Muscle of back (tissue), 11 donors: Measurements from ENCODE around the gene GALR1. TPM values are rescaled to one million over a fixed set of nuclear protein-coding genes. Genes with fewer than 3 reads are reported as not detected.
"Not testable (repeated sequence)": the region's sequence is repeated elsewhere in the genome, so short reads cannot be mapped to it uniquely, and the experiment has no call there.

Experiments
- DNase-seq, 3 donors: peaks; one replicate each; pipeline versions ENCODE4 v3.0.0 to v3.0.0-alpha.2; 2013
- polyA plus RNA-seq, 10 donors: library from polyadenylated mRNA; unstranded; fragments of 120-200 nt; gene quantifications; one replicate each; pipeline ENCODE4 v1.2.1, GENCODE V29; 2013; ENCODE audit not compliant: insufficient read length in 10 of 10

The GALR1 gene
- polyA plus RNA-seq, 10 donors: 0.03 to 0.13 (median 0.05) TPM

DNA sequence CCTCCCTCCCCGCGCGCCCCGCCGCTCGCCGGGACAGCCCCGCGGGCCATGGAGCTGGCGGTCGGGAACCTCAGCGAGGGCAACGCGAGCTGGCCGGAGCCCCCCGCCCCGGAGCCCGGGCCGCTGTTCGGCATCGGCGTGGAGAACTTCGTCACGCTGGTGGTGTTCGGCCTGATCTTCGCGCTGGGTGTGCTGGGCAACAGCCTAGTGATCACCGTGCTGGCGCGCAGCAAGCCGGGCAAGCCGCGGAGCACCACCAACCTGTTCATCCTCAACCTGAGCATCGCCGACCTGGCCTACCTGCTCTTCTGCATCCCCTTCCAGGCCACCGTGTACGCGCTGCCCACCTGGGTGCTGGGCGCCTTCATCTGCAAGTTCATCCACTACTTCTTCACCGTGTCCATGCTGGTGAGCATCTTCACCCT lies 865 bp downstream of the GALR1 start:
- peak in 1 of 3 donors; percentile 18 for DNase-seq

DNA sequence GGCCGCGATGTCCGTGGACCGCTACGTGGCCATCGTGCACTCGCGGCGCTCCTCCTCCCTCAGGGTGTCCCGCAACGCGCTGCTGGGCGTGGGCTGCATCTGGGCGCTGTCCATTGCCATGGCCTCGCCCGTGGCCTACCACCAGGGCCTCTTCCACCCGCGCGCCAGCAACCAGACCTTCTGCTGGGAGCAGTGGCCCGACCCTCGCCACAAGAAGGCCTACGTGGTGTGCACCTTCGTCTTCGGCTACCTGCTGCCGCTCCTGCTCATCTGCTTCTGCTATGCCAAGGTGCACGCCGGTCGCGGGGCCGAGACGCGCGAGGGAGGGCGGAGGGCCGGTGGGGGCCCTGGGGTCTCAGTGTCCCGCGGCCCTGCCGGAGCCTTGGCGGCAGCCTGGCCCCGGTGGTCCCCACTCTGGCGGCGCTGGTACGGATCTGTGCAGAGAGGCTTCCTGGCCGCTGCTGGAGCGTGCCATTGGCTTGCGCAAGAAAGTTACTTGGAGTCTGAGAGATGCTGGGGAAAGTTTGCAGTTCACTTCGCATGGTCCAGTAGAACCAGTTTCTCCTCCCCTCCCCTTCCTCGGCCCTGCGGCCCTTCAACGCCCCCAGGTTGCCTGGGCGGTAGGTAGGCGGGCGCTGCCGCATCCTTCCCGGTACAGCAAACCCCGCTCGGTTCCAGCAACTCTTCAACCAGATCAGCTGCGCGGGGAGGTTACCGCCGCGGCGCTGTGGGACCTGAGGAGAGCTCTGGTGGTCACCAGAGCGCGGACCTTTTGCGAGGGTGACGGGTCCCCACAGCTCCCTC lies 1.5 kb downstream of the GALR1 start:
- DNase-seq: peak in 1 of 3 donors; percentile 26

- no peak for DNase-seq
Measured at GRCh38 chr18:77251730-77252050, 2.0 kb downstream of the GALR1 start.

- DNase-seq: no peak
Measured at GRCh38 chr18:77254711-77255405, 5.2 kb downstream of the GALR1 start.

DNA sequence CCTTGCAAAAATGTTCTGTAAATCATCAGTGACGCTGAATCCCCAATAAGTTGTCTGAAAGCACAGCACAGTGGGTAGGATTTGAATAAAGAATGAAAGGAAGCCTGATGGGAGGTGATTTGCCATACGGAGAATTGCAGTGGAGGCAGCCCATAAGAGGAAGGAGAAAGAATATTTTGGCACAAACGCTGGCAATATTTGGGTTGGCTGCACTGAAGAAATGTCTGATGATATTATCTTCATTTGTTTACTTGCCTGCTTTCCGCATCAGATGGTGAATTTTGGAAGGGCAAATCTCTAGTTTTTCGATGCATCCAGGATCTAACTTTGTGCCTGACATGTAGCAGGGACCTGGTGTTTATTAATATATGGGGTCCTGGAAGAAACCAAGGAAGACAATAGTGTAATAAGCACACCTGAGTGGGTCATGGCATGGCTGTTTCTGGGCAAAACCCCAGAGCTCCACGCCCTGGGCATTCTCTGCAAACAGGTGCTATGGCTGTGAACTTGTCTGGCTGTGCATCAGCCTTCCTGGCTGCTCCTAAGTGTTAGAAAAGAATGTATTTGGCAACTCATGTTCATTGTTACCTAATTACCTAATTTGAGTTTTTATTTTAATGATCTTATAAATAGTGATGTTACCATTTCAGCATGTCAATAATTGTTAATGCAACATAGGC lies 5.9 kb downstream of the GALR1 start:
- no peak for DNase-seq

DNA sequence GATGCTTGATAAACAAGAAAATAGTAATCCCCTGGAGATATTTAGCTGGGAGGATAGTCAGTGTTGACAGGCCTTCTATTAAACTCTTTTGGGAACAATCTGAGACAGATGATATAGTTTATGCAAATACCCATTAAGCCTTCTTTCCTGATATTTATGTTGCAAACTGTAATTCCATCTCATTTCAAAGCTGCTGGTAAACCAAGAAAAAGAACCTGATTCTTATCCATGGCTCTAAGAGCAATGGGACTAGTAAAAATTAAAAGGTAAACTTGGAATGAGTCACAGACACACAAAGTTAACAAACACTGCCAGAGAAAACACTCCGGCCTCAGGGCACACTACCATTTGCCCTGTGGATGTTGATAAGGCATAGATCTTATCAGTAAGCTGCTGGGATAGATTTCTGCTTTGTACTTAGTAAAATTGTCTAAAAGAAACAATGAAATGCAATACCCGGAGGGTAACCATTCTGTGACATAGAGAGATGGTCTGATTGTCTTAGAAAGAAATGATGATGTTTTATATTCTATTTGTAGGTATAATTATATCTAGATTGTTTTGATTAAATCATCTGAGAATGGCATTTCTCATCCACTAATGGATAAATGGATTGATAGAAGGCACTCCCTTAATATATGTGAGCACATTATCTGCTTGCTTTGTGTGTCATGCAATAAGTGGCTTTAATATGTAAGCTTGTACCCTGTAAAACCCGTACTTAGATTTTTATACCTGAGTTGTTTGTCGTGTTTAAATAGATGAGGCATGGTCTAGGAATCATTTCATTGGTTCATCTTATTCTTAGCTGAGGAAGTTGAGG lies 13.2 kb downstream of the GALR1 start:
- no peak for DNase-seq

GRCh38 chr18:77263466-77263763 lies 13.8 kb downstream of the GALR1 start:
- DNase-seq: no peak

GRCh38 chr18:77267969-77268368 lies 18.3 kb downstream of the GALR1 start:
- DNase-seq: no peak

DNA sequence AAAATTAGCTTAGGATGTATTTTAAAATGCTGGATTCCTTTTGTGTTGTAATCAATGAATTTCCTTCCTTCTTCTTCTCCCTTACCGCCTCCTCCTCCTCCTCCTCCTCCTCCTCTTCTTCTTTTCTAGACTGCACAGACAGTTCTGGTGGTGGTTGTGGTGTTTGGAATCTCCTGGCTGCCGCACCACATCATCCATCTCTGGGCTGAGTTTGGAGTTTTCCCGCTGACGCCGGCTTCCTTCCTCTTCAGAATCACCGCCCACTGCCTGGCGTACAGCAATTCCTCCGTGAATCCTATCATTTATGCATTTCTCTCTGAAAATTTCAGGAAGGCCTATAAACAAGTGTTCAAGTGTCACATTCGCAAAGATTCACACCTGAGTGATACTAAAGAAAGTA lies 18.8 kb downstream of the GALR1 start:
- DNase-seq: no peak

DNA sequence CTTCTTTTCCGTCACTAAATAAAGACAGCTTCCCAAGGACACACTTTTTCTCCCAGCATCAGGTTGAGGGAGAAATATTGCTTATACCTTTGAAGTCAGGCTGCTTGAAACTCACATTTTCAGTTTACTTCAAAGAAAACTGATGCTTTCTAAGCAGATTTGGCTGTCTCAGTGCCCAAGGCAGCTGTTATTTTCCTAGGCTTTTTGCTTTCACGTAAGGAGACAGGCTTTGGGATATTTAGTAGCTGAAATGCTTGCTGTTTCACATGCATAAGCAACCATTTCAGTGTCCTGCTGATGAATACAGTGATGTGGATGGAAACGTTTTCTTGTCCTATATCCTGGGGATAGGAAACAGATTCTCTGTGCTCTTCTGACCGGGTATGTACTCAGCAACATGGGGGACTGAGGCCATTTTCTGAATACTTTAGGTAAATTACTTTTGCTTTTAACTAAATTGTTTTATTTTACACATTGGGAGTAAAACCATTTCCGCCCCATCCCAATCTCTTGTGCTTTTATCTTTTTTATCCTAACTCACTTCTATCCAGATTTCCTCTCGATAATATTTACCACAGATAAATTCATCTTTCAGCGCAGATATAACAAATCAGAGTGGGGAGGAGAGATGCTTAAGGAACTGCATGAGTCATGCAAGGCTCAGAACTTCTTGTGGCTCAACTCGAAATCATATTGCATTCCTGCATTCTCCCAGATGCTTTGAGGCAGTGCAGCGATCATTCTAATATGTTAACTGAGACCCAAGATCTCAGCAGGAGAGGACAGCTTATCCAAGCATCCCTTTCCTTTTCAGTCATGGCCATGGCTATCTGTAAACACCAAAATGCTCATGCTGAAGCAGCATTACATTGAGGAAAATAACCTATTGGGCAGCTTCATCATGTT lies 22.2 kb downstream of the GALR1 start:
- DNase-seq: peak in 2 of 3 donors; percentile 13 to 21

GRCh38 chr18:77290841-77291240 lies 41.2 kb downstream of the GALR1 start:
- not testable (repeated sequence) for DNase-seq

GRCh38 chr18:77298172-77298571 lies 48.5 kb downstream of the GALR1 start:
- no peak for DNase-seq

DNA sequence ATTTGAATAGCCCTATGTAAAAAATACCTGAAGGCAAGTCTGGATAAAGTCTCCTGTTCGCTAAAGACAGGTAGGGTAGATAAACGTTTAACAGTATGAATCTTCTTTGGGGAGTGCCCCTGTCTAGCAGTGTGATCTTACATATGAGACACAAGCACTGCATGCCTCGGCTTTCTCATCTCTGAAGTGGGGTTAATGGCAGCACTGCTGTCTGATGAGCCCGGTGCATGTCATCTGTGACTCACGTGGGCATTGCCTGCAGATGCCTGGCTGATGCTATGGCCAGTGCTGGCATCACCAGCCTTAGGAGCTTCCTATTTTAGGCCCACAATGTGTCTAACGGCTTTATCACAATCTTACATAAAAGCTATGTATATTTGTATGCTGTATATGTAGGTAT lies 50.1 kb downstream of the GALR1 start:
- no peak for DNase-seq

- DNase-seq: no peak
Measured at GRCh38 chr18:77300579-77300978, 50.9 kb downstream of the GALR1 start.

- no peak for DNase-seq
Measured at GRCh38 chr18:77304268-77304667, 54.6 kb downstream of the GALR1 start.

DNA sequence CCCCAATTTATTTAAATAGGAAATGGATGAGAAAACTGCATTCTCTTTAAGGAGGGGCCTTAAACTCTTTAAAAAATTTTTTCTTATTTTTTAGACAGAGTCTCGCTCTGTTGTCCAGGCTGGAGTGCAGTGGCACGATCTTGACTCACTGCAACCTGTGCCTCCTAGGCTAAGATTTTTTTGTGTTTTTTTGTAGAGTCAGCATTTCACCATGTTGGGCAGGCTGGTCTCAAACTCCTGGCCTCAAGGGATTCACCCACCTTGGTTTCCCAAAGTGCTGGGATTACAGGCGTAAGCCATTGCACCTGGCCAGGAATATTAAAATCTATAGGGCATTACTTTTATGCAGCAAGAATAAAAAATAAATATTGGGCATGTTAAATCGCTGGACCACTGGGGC lies 56.0 kb downstream of the GALR1 start:
- DNase-seq: no peak

DNA sequence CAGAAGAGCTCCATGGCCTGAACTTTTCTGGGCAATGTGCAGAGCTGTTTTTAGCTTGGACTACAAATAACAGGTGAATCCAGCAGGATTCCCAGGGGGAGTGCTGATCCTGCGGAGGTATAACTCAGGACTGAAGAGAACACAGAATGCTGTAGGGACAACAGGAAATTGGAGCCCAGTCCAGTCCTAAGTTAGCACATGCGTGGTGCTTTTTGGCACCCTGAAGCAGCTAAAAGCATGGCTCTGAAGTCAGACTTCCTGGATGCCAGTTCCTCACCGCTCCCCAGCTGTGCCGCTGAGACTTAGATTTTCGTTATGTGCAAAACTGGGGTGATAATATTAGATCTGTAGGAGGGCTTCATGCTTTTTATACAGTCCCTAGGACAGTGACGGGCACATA lies 58.6 kb downstream of the GALR1 start:
- DNase-seq: no peak

GRCh38 chr18:77314511-77314910 lies 64.9 kb downstream of the GALR1 start:
- DNase-seq: no peak

GRCh38 chr18:77314952-77315351 lies 65.3 kb downstream of the GALR1 start:
- no peak for DNase-seq

DNA sequence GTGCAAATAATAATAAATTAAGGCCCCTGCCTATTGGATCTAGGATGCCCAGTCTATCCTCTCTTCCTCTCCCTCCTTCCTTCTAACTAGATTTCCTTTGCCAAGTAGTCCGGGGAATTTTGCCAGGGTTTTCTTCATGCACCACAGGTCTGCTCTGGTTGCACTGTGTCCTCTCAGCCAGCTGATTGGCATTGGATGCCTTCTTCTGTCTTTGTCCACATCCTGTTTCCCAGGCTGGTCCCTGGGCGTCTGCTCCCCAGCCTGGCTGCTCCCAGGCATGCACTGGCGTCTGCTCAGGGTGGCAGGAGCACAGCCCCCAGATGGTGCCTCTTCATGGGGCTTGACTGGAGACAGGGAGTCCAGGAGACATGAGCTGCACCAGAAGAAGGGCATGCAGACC lies 66.4 kb downstream of the GALR1 start:
- no peak for DNase-seq

GRCh38 chr18:77316641-77317040 lies 67.0 kb downstream of the GALR1 start:
- DNase-seq: no peak
